HTERT RPE-1 (cell line): ENCODE results near the gene GJA5.

ENCODE experiments used
- in situ Hi-C: fragments of 300-500 bp; cut with MboI; formaldehyde crosslinking; loops from 4 replicates; pipeline ENCODE4 v1.14.3; 2020; ENCODE audit warnings: low sequenced_read_pairs

The GJA5 gene

DNA sequence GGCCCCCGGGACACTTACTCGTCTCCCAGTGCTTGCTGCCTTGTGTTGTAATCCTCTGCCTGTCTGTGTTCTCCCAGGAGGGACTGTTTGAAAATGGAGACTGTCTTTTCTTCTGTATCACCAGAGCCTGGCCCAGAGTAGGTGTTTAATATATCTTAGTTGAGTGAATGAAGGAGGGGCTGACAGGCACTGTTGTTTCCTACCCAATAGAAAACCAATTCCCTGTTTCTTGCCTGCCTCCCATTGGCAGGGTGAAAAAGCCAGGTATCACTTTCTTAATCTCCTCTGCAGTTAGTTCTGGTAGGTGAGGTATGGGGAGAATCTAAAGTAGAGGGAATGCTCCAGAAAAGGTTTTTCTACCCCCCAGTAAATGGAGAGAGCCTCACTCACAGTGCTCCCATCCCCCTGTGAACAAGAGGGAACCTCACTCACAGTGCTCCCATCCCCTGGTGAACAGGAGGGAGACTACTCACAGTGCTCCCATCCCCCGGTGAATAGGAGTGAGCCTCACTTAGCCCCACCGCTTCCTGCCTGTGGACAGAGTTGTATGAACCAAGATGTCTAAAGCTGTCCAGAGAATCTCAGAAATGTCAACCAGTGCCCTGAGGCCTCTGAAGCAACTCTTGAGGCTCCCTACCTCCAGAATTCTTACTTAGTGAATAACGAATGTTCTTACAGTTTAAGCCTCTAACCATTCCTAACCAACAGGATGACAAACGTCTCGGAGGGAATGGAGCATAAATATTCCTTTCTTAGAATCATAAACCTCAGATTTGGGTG is at the start of gene GJA5:
GJA5 (minus strand) TSS at position 122 of the 780 bp plus-strand sequence. CDS start 1,364 bp downstream, outside the sequence.
- in situ Hi-C loops: no loop called here

- in situ Hi-C loops: no loop called here
Measured at GRCh38 chr1:147809236-147809635, 48.8 kb upstream of the GJA5 start.

GRCh38 chr1:147808025-147808424 is 47.6 kb upstream of the GJA5 start:
- in situ Hi-C loops: no loop called here

DNA sequence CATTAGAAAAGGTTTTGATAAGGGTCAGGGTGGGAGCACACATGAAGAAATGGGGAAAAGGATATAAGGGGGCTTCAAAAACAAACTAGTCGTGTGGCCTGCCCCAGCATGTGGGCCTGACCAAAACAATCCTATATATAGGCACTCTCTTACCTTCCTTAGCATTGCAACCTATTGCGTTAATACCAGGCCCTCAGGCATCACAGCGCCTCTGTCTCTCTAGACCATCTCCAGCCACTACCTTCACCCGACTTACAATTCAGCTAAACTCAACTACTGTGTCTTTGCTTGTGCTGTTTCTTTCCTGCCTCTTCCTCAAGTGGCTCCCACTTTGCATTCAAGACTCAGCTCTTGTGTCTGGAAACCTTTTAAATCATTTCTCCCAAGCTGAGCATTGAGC is 47.0 kb upstream of the GJA5 start:
- in situ Hi-C loops: no loop called here

DNA sequence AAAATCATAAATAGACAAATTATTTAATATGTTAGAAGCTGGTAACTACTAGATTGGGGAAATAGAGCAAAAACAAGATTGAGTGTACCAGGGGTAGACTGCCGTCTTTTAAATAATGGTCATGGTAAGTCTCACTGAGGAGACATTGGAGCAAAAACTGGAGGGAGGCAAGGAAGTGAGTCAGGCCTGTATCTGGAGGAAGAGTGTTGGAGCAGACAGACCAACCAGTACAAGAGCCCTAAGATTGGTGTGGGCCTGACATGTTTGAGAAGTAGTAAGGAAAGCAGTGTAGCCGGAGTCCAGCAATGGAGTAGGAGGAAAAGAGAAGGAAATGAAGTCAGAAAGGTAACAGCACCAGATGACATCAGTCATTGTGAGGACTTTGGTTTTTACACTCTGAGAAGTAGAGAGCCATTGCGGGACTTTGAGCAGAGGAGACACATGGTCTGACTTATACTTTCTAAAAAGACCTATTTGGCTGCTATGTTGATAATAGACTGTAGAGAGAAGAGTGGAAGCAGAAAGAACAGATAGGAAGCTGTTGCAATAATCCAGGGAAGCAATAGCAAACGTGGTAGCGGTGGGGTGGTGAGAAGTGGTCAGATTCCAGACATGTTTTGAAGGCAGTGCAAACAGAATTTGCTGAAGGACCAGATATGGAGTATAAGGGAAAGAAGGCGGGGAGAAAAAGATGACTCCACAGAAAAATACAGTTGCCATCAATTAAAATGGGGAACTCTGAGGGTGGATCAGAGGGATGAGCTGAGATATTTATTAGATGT is 44.7 kb upstream of the GJA5 start:
- in situ Hi-C loops: no loop called here

GRCh38 chr1:147800804-147801203 is 40.4 kb upstream of the GJA5 start:
- in situ Hi-C loops: no loop called here

DNA sequence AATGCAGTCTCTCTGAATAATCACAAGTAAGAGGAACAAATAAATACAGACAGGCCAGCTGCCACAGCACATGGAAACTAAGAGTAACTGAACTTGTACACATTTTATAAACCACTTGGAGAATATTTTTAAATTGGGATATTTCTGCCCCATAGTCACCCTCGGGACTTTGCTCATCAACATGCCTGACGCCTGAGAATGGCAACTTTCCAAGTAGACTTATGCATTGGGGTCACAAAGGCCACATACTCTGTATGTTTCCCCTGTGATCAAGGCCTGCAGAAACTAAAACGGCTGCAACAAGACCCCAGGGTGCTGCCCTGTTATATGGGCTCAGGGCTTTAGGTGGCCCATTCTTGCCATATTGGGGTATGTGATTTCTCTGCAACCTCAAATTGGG is 38.3 kb upstream of the GJA5 start:
- in situ Hi-C loops: no loop called here

- in situ Hi-C loops: no loop called here
Measured at GRCh38 chr1:147794570-147794969, 34.2 kb upstream of the GJA5 start.

GRCh38 chr1:147791876-147792275 is 31.5 kb upstream of the GJA5 start:
- in situ Hi-C loops: no loop called here

DNA sequence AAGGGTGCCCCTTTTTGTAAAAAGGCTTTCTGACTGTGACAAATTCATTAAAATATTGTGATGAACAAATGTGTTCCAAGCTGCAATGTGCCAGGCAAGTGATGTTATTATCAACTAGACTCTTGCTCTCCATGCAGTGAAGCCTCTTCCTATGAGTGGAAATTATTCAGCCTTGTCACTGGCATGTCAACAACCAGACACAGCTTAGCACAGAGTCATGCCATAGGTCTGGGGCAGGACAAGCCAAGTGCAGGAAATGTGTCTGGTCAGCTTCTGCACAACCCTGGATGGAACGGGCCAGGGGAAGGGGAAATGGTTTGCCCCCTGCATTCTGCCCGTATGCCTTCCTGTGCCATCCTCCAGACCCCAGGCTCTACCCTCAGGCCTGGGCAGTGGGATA is 27.4 kb upstream of the GJA5 start:
- in situ Hi-C loops: no loop called here

DNA sequence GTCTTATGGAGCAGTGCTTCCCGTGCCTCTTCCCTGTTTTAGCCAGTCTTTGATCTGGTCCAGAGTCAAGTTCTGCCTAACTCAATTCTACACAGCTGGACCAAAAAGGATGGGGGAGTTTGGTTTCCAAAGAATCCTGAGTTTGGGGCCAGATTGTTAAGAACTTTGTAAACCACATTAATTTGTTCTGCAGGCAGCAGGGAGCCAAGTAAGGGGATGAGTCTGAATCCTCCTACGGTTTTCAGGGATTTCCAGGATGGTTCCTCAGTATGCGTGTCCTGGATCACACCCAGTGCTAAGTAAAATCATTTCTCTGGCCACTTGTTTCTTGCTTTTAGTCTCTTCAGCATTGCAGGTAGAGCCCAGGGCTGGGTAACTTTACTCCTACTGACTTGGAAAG is 26.1 kb upstream of the GJA5 start:
- in situ Hi-C loops: no loop called here

DNA sequence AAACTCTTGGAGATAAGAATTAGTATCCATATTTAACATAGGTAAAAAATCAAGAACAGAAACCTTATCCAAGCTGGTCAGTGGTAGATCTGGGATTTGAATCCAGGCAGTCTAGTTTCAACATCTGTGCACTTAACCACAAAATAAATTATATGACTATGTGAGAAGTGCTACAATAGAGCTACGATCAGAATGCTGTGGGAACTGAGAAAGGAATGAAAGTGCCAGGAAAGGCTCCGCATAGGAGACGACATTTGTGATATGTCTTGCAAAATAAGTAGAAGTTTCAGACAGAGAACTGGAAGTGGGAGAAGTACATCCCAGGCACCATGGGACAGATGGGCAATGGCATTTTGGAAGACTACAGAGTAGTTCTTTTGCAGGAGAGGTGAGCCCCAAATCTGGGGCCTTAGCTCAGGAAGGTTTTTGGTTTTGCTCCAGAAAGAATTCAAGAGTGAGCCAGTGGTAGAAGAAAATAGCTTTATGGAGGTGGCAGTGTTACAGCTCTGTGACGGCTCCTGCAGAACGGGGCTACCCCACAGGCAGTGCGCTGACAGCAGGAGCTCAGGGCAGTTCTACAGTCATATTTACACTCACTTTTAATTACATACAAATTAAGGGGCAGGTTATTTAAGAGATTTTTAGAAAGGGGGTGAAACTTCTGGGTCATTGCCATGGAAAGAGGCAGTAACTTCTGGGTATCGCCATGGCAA is 25.5 kb upstream of the GJA5 start:
- in situ Hi-C loops: no loop called here

GRCh38 chr1:147784941-147785340 is 24.5 kb upstream of the GJA5 start:
- in situ Hi-C loops: no loop called here

GRCh38 chr1:147781056-147781471 is 20.7 kb upstream of the GJA5 start:
- in situ Hi-C loops: no loop called here

- in situ Hi-C loops: no loop called here
Measured at GRCh38 chr1:147777694-147778093, 17.3 kb upstream of the GJA5 start.

- in situ Hi-C loops: no loop called here
Measured at GRCh38 chr1:147773215-147773715, 12.9 kb upstream of the GJA5 start.

DNA sequence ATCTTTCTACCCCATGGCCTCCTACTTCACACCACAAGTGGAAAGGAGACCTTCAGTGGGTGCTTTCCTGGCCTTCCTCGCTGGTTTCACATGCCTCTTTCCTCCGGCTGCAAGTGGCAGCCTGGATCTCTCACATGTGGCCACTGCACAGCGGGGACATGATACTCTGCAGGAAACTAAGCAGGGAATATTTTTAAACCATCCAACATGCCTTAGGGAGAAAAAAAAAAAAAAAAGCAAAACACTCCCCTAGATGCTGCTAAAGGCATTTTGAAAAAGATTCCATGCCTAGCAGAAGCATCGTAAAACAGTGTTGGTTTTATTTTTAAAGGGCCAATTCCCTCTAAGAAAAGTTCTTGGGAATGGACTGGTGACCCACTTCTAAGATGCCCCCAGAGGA is 12.2 kb upstream of the GJA5 start:
- in situ Hi-C loops: no loop called here

- in situ Hi-C loops: no loop called here
Measured at GRCh38 chr1:147771226-147772125, 11.1 kb upstream of the GJA5 start.

DNA sequence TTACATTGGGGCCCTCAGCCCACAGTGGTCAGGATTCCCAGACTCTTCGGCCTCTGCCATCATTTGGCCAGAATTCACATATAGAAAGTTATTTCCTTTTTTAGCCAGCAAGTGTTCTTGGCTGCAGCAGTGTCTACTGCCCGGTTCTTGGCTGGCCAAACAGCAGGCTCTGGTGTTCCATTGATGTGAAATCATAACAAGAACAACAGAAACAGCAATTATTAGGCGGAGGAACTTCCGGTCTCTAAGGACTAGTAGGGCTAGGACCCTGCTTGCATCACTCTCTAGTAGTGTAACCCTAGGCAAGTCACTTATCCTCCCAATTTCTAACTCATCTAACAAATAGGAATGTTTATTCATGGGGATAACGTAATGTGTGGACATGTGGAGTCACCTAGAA is 8.7 kb upstream of the GJA5 start:
- in situ Hi-C loops: no loop called here

DNA sequence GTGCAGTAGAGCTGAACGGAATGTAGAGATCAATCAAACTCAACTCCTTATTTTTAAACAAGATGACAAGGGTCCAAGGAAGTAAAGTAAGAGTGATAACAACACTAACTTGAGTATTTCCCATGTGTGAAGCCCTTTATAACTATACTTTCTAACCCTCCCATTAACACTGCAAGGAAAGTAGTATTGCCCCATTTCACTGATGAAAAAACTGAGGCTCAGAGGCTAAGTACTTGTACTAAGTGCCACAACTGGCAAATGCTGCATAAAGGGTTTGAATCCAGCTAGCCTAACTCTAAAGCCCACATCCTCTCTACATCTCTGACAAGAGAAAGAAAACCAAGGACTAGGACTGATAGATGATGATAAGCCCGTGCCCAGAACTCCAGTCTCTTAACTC is 8.2 kb upstream of the GJA5 start:
- in situ Hi-C loops: no loop called here
